ENCODE results near the gene DCT.
"Not testable (repeated sequence)": the region's sequence is repeated elsewhere in the genome, so short reads cannot be mapped to it uniquely, and the experiment has no call there.

The DCT gene

DNA sequence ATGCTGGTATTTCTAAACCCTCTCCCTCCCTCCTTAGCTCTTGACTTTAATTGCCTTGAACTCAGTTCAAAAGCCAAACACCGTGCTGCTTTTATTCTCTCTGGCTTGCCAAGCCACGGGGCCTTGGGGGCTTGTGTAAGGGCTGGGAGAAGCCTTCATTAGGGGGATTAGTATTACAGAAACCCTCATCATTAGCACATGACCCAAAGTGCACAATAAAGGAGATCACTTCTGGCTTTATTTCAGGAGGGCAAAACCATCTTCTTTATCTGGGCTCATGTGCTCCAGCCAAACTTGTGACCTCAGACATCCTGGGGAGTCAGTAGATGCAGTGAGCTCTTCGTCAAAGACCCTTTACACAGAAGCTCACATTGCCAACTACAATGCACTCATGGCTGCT is at the start of gene DCT:
Gene DCT, minus strand, starts transcription at position 67 of the 400 bp plus-strand sequence. CDS start 427 bp downstream, outside the sequence.
- DNase-seq (ENCODE audit: low spot score): no peak

DNA sequence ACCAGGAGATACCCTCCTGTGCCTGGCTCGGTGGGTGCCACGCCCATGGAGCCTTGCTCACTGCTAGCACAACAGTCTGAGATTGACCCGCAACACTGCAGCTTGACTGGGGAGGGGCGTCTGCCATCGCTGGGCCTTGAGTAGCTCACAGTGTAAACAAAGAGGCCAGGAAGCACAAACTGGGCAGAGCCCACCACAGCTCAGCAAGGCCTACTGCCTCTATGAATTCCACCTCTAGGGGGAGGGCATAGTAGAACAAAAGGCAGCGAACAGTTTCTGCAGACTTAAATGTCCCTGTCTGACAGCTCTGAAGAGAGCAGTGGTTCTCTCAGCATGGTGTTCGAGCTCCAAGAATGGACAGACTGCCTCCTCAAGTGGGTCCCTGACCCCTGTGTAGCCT is 47.5 kb upstream of the DCT start:
- not testable (repeated sequence) for DNase-seq (ENCODE audit: low spot score)

DNA sequence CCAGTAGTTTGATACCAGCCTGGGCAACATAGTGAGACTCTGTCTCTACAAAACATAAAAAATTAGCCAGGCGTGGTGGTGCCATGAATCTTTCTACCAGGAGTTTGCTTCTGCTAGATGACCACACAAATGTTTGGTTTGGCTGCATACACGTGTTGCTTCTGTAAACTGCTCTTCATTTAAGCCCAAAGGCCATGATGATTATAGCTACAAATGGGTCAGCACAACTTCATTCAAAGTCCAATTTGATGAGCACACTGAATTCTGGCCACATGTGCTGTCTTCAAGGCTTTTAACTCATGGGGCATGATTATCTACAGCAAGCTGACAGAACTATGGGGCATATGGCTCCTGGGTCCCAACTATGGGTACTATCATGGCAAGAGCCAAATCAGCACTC is 46.3 kb upstream of the DCT start:
- DNase-seq (ENCODE audit: low spot score): no peak

DNA sequence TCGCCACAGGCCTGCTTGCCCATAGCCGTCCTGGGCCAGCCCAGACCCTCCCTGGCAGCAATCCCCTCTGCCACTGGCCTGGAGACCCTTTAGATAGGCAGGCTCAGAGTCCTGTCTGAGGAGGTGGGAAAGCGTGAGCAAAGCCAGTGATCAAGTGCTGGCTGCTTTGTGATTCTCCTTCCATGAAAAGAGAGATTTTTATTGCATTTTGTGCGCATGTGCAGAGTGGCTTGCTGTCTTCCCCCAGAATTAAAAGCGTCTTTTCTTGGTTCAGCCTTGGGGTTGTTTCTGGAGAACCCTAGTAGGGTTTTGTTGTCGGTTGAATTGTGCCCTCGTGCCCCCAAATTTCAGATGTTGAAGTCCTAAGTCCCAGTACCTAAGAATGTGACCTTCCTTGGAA is 44.9 kb upstream of the DCT start:
- no peak for DNase-seq (ENCODE audit: low spot score)

DNA sequence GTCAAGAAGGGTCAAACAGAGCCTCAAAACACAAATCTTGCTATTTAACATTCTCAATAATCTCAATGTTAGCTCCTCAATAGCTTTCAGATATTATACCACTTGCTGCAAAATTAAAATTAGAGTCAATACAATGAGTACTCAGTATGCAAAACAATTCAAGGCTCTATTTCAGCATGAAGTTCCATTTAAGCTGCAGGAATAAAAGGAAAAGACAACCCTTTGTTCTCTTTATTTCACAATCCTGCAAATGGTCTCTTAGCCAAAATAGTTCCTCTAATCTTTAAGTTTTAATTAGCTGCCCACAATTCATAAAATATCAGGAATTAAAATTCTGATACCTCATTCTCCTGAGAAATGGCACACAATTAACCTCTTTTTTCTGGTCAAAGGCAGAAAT is 40.5 kb upstream of the DCT start:
- no peak for DNase-seq (ENCODE audit: low spot score)

DNA sequence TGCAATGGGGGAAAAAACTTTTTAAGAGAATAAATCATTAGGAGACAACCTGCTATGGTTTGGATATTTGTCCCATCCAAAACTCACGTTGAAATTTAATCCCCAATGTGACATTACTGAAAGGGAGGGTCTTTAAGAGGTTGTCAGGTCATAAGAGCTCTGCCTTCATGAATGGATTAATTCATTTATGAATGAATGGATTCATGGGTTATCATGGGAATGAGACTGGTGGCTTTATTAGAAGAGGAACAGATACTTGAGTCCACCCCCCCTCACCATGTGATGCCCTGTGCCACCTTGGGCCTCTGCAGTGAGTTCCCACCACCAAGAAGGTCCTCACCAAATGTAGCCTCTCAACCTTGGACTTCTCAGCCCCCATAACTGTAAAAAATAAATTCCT is 37.0 kb upstream of the DCT start:
- DNase-seq (ENCODE audit: low spot score): no peak

DNA sequence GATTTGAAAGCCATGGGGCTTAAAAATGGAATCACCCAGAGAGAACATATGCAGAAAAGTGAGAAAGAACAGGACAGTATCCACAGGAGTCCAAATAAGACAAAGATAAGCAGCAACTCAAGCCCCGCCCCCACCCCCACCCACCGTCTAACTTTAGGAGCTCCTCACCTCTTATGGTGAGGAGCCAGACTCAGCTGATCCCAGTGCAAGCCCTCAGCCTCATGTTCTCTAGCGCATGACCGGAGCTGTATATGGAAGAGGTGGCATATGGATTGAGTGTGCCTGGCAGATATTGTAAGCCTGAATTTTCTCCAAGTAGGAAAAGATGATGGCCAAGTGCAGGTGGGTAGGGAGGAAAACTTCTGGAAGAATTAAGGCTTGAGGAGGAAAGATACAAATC is 36.4 kb upstream of the DCT start:
- DNase-seq (ENCODE audit: low spot score): no peak

DNA sequence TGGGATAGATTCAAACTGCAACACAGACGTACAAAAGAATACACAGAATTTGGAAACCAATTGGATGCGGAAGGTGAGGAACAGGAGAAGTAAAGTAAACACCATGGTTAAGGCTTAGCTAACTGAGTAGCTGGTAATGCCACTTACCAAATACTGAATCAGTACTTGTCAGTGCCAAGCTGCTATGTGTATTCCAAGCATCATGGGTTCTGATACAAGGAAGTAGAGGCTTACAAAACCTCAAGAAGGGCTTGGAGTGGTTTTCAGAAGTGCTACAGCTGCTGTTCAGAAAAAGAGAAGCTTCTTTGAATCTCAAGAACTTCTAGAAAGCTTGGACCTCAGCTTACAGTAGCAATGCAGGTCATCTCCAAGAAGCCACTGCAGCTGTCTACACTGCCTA is 35.9 kb upstream of the DCT start:
- DNase-seq (ENCODE audit: low spot score): no peak

DNA sequence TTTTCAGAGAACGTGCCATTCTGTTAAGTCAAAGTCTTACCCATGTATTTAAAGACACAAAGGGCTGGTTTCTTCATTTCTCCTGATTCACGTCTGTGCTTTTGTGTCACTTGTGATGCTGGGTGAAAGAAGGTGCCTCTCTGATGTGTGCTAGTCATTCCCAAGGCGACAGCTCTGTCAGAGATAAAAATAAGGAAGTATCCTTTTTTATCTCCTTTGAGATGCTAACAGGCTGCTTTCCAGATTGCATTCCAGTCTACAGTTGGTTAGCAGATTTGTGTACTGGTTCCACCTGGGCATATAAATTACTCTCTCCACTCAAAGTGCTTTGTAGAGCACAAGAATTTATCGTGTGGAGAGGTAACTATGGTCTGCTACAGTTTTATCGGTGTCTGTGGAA is 33.5 kb upstream of the DCT start:
- DNase-seq (ENCODE audit: low spot score): no peak

DNA sequence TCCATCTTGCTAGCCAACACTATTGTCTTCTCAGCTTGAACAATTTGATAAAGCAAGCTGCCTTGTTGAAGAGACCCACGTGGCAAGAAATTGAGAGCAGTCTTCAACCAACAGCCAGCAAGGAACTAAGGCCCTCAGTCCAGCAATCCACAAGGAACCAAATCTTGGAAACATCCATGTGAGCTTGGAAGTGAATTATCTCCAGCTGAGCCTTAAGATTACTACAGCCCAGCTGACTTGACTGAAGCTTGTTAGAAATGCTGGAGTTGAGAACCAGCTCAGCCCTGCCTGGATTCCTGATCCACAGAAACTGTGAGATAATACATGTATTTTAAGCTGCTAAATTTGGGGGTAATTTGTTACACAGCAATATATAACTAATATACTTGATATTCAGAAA is 26.2 kb upstream of the DCT start:
- DNase-seq (ENCODE audit: low spot score): no peak

DNA sequence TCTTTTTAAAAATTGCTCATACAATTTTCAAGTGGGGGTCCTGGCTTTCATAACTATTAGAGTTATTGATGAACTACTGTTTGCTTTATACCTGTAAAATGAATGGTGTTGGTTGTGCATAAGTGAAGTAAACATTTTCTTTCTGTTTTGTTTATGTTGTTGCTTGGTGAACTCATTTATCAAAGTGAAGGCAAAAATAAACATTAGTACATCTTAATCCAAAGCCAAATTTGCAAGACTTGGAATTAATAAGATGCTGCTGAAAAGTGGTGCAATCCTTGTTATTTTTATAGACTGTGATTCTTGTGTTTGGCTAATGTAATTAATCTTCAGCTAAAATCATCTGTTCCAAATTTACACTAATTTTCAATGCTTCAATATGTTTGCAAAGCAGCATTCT is 24.4 kb upstream of the DCT start:
- DNase-seq (ENCODE audit: low spot score): no peak

DNA sequence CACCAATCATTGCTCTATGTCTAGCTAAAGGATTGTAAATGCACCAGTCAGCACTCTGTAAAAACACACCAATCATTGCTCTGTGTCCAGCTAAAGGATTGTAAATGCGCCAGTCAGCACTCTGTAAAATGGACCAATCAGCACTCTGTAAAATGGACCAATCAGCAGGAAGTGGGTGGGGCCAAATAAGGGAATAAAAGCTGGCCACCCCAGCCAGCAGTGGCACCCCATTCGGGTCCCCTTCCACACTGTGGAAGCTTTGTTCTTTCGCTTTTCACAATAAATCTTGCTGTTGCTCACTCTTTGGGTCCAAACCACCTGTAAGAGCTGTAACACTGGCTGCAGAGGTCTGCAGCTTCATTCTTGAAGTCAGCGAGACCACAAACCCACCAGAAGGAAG is 19.3 kb upstream of the DCT start:
- DNase-seq (ENCODE audit: low spot score): not testable (repeated sequence)

DNA sequence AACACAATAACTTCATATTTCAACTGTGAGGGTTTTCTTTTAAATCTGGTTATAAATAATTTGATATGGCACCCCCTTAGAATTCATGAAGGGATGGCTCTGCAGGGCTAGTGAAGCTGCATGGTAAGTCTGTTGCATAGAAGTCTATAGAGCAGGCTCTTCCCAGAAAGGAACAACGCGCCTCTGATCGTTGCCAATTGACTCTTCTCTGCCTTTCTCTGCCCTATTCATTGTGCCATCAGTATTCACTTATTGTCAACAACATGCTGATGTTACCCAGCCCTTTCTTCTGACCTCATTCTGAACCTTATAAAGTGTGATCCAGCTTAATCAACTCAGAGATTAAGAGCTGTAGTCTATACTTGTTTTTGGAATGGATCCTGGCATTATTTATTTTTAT is 16.3 kb upstream of the DCT start:
- no peak for DNase-seq (ENCODE audit: low spot score)

DNA sequence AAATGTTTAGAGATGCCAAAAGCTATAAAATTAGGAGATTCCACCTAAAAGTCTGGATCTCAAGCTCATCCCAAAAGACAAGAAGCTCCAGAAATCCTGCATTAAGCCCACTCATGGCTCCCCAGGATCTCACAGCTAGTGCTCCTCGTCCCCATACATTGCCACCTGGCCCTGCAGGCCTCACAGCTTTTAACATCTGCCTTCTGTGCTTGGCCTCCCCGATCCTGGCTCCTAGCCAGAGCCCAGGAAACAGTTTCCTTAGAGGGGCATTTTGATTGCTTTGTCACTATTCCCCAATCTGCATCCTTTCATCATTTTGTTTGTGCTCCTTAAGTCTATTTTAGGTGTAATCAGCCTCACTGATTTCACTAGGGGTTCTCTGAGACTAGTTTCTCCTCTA is 14.5 kb upstream of the DCT start:
- no peak for DNase-seq (ENCODE audit: low spot score)

DNA sequence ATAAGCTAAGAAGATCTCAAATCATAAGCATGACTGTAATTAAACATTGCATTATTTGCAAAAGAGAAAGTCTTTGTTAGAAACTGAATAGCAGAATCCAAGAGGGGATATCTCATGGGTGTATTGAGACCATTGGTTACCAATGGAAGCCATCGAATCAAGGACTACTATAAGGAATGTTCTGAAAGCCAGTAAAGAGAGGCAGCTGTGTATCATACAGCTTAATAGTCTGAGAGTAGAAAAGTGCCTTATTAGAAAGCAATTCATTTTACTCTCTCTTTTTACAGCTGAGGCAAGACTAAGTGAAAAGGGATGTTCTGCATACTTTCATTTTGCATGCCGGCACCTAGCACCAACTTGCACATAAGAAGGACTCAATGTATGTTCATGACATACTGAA is 7.6 kb upstream of the DCT start:
- DNase-seq (ENCODE audit: low spot score): no peak

DNA sequence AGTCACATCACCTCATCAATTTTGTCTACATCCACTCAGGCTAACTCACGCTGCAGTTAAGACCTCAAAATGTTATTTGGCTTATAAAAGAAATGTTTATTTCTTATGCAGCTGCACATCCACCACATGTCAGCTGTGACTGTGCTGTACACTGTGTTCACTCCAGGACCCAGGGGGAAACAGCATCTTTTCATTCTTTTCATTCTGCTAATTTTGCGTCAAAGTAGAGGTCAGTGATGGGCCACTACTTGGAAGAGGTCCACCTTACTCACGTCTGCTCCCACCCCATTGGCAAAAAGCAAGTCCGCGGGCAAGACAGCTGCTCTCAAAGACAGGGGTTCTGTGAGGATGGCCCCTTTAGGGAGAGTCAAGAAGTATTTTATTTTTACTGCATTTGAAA is 4.5 kb upstream of the DCT start:
- DNase-seq (ENCODE audit: low spot score): no peak

DNA sequence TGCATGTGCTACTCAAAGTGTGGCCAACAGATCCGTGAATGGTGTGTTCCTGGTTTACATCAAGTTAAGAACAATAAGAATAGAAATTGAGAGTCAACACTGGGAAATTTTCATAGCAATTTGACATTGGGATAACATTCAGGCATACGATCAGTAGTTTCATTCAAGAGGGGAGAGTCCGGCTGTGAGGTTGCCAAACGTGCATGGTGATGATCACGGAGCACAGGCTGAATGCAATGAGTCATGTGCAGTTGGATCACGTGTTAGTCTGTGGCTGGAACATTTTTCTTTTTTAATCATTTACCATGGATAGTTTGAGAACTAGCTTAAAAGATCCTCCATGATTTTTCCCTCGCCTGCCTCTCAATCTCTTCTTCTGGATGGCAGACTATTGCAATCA is 2.5 kb upstream of the DCT start:
- peak; percentile 9 for DNase-seq (ENCODE audit: low spot score)

DNA sequence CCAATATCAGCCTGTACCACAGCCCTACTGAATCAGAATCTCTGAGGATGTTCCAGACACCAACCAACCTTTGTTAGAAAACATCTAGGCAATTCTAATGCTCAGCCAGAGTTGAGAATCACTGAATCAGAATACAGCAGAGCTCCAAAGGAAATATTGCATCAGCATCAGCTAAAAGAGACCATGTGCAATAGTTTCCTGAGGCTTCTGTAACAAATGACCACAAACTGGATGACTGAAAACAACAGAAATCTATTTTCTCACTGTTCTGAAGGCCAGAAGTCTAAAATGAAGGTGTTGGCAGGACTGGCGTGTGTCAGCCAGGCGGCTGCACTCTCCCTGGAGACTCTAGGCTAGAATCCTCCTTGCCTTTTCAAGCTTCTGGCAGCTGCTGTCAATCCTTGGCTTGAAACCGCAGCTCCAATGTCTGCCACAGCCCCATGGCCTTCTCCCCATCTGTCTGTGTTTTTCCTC is 1.2 kb upstream of the DCT start:
- no peak for DNase-seq (ENCODE audit: low spot score)

DNA sequence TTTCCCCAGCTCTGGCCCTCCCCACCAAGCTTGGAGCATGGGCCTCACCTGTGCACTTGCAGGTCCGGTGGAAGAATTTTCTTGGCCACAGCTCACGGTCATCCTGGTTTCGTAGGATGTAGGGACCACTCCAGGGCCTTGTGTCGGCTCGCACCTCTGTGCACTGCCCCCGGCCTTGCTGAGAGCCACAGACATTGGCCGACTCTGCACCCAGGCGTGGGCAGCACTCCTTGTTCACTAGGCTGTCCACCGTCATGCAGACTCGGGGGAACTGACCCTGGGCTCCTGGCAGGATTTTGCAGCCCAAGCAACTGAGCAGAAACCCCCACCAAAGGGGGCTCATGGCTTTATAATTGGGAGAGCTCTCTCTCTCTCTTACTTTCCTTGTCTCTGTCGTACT is 569 bp downstream of the DCT start:
- DNase-seq (ENCODE audit: low spot score): no peak

DNA sequence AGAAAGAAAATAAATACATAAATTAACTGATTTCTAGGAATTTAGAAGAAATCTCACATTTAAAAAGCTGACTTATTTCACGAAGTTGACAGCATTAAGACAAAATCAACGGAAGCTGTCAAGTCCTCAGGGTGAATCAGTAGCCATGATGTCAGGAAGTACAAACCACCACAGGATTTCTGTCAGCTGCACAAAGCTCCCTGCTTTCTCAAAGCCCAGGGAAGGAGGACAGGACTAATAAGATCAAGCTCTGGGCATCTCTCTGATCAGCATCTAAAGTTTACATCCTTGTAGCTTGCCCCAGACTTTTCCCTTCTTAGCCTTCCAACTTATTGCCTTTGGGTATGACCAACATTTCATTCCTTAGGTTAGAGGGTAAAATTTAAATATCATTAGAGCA is 9.4 kb downstream of the DCT start:
- DNase-seq (ENCODE audit: low spot score): no peak

DNA sequence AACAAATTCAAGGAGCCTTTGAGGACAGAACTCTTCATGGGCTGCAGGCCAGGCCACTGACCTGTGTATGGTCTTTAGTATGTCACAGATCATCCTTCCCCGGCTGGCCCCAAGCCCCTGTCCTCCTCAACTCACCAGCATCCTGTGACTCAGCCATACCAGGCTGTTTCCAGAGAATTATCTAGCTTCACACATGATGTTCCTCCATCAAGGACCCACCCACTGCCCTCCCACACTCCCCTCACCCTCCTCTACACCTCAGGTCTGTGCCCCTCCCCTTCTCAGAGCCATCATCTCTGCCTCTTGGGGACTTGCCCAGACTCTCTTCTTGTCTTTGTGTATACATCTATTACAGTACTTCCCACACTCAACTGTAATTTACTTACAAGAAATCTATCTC is 14.7 kb downstream of the DCT start:
- no peak for DNase-seq (ENCODE audit: low spot score)

DNA sequence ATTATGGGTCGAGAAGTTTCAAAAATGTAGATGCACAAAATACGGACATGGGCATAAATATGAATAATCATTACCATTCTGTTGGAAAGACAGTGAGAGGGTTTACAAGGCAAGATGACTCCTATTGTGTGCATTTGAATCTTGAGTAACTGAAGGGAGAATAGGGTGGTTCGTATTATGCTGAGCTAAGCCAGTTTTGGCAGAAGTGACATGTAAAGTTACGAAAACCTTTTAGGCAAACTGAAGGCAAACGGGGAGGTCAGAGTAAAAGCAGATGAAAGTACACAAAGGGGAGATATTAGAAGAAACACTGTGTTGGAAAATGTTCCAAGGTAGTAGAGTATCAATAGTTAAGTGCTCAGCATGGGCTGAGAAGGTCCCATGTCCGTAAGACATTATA is 16.8 kb downstream of the DCT start:
- DNase-seq (ENCODE audit: low spot score): no peak

DNA sequence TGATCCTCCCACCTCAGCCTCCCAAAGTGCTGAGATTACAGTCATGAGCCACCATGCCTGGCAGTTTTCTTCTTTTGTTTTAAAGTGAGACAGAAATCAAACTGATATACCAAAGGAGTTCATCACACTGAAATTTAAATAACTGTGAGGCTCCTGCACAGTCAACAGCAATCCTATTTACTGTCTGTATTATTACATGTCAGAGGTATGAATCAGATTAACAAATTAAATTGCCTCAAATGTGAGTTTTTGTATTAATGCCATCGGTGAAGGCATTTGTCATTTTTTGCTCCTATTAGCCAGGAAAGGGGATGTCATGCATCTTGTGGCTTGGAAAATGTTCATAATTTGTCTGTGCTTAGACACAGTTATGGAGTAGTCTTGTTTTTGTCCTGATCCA is 20.4 kb downstream of the DCT start:
- DNase-seq (ENCODE audit: low spot score): no peak

DNA sequence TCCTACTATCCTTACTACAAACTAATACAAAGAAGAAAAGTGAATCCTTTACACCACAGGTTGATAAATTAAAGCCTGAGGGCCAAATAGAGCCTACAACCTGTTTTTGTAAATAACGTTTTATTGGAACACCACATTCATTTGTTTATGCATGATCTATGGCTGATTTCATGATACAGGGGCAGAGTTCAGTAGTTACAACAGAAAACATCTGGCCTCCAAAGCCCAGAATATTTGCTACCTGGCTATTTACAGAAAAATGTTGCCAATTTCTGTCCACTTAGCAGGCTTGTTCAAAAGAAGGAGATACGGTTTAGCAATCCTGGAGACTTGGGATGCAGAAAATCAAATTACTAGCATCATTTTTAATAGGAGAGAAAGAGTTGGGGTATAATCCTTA is 24.1 kb downstream of the DCT start:
- DNase-seq (ENCODE audit: low spot score): no peak

DNA sequence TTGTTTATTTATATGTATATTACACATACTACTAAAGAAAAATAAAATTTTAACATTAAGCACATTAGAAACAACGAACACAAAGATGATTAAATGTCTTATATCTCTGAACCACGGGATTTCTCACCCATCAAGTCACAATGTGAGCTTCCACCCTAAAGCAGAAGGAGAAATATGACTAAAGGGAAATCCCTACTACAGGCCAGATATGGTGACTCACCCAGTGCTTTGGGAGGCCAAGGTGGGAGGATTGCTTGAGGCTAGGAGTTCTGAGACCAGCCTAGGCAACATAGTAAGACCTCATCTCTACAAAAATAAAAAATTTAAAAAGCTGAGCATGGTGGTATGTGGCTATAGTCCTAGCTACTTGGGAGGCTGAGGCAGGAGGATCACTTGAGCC is 24.6 kb downstream of the DCT start:
- no peak for DNase-seq (ENCODE audit: low spot score)
